Epithelial cell of proximal tubule (primary cell): ENCODE data around the gene SLC39A11. TPM values are rescaled to one million over a fixed set of nuclear protein-coding genes. Genes with fewer than 3 reads are reported as not detected.
"Not testable (repeated sequence)": the region's sequence is repeated elsewhere in the genome, so short reads cannot be mapped to it uniquely, and the experiment has no call there.

Experiments used
- DNase-seq: peaks from one replicate; pipeline ENCODE4 v3.0.0-alpha.2; 2011; ENCODE audit warnings: low read depth
- H3K4me3 ChIP-seq: 2 replicates; pipeline ENCODE4 v1.5.1; 2011; ENCODE audit warnings: low read depth, mild to moderate bottlenecking, low read length
- total RNA-seq: library from RNA; depleted of rRNA; stranded (reverse); fragments of >200 nt; gene quantifications from 2 replicates; pipeline ENCODE4 v1.2.3, GENCODE V29; 2015
- TF ChIP-seq, protein P1 (sequence below): conservative IDR thresholded peaks from 2 replicates; pipeline ENCODE4 v1.5.1; 2012; ENCODE audit warnings: low read depth, mild to moderate bottlenecking, low read length

The SLC39A11 gene
- total RNA-seq, 1 donor from 2014 or later: 12.6 TPM

DNA sequence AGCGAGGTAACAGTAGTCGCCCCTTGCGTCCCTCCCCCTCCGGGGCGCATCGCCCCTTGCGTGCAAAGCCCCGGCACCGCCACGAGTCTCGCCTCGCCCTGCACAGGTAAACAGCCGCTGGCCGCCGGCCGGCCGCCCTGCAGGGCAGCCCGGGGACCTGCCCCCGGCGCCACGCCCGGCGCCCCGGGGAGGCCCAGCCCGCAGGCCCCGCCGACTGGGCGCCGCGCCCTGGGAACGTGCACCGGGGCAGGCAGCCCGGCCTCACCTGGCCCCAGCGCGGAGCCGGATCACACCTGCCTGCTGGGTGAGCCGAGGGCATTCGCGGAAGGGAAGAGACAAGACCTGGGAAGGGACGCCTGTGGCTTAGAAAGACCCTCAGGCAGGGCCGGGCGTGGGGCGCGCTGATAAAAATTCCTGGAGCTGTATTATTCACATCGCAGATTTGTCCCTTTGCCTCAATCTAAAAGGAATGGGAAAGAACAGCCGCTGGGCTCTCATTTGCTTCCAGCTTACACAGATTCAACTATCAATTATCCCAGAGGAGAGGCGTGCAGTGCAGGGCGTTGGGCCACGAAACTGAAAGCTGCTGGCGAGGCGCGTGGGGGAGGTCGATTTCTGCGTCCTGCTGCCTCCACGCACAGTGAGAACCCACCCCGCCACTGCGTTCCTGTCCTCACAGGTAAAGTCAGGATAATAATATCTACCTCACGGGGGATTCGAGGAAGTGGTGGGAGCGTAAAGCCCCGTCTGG, 451.9 kb downstream of the SLC39A11 start:
- TF ChIP-seq, protein P1, sequence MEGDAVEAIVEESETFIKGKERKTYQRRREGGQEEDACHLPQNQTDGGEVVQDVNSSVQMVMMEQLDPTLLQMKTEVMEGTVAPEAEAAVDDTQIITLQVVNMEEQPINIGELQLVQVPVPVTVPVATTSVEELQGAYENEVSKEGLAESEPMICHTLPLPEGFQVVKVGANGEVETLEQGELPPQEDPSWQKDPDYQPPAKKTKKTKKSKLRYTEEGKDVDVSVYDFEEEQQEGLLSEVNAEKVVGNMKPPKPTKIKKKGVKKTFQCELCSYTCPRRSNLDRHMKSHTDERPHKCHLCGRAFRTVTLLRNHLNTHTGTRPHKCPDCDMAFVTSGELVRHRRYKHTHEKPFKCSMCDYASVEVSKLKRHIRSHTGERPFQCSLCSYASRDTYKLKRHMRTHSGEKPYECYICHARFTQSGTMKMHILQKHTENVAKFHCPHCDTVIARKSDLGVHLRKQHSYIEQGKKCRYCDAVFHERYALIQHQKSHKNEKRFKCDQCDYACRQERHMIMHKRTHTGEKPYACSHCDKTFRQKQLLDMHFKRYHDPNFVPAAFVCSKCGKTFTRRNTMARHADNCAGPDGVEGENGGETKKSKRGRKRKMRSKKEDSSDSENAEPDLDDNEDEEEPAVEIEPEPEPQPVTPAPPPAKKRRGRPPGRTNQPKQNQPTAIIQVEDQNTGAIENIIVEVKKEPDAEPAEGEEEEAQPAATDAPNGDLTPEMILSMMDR: no peak
- H3K4me3 ChIP-seq: peak overlapping the region; percentile 6
- DNase-seq: no peak

DNA sequence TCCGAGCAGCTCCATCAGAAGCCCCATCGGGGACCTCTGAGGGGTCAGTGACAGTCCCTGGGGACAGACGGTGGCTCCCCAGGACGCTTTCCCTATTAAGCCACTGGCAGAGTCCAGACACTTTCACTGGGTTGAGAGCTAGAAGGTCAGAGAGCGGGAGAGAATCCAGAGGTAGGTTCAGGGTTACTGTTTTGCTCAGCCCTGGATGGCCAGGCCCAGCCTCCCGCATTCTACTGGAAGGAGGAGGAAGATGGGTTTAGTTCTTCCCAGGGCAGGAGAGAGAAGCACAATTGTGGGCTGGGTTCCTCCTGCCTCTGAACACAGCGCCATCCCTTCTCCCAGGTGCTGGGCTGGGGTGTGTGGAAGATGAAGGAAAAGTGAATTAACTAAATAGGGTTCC, 452.8 kb downstream of the SLC39A11 start:
- no peak overlapping the region for H3K4me3 ChIP-seq
- TF ChIP-seq, protein P1: no peak
- no peak for DNase-seq

DNA sequence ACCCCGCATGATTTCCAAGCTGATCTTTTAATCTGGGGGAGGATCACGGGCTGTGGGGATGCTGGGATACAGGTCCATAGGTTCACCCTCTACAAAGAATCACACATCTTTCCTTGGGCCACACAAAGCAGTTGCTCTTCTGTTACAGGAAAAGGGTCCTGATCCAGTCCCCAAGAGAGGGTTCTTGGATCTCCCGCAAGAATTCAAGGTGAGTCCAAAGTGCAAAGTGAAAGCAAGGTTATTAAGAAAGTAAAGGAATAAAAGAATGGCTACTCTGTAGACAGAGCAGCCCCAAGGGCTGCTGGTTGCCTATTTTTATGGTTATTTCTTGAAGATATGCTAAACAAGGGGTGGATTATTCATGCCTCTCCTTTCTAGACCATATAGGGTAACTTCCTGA, 453.6 kb downstream of the SLC39A11 start:
- DNase-seq: not testable (repeated sequence)

GRCh38 chr17:72635034-72635635, 457.4 kb downstream of the SLC39A11 start:
- no peak for DNase-seq
- H3K4me3 ChIP-seq: no peak overlapping the region
- TF ChIP-seq, protein P1: no peak

More for the DNA sequence above, 453.6 kb downstream of the SLC39A11 start:
- not testable (repeated sequence) for H3K4me3 ChIP-seq

DNA sequence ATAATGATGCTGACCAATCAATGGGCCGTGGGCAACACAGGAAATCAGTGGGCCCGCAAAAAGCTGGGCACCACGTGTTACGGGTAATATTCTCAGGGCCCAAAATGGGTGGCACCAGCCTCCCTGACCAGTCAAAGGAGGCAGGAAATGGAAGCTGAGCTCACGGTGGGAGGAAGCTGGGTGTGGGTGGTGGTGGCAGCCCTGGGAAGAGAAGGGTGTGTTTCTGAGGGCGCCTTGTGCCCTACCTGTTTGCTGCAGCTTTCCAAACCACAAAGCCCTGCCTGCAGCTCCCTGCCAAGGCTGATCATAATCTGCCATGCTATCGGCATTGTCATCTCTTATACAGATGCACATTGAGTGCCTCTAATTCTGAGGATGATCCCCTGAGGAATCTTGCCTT, 457.9 kb downstream of the SLC39A11 start:
- DNase-seq: no peak
- TF ChIP-seq, protein P1: no peak
- H3K4me3 ChIP-seq: no peak overlapping the region

- TF ChIP-seq, protein P1: no peak
- no peak for DNase-seq
- no peak overlapping the region for H3K4me3 ChIP-seq
Observed at GRCh38 chr17:72631949-72632684, 460.4 kb downstream of the SLC39A11 start.

GRCh38 chr17:72631568-72631948, 460.9 kb downstream of the SLC39A11 start:
- TF ChIP-seq, protein P1: no peak
- no peak overlapping the region for H3K4me3 ChIP-seq
- DNase-seq: no peak
